Right hindlimb (tissue), 1 donor: Measurements from ENCODE around the gene KRTAP5-4.
"Not testable (repeated sequence)": the region's sequence is repeated elsewhere in the genome, so short reads cannot be mapped to it uniquely, and the experiment has no call there.

Experiments
- DNase-seq: peaks from one replicate; pipeline ENCODE4 v3.0.0-alpha.2; 2018

KRTAP5-4 gene

GRCh38 chr11:1598406-1598805 lies 23.5 kb downstream of the KRTAP5-4 start:
- DNase-seq = not testable (repeated sequence)

- DNase-seq = no peak
Measured at GRCh38 chr11:1597994-1598380, 24.0 kb downstream of the KRTAP5-4 start, which contains the start of gene KRTAP5-2. Gene KRTAP5-2 (minus strand): TSS chr11:1598294. CDS start chr11:1598250, 44 bp downstream.

GRCh38 chr11:1597331-1597993 lies 24.5 kb downstream of the KRTAP5-4 start:
- peak; percentile 39 for DNase-seq

- DNase-seq = not testable (repeated sequence)
Measured at GRCh38 chr11:1596576-1597121, 25.3 kb downstream of the KRTAP5-4 start.

GRCh38 chr11:1595994-1596575 lies 25.9 kb downstream of the KRTAP5-4 start:
- DNase-seq = not testable (repeated sequence)

- DNase-seq = no peak
Measured at GRCh38 chr11:1592628-1593027, 29.3 kb downstream of the KRTAP5-4 start.

- DNase-seq = no peak
Measured at GRCh38 chr11:1589996-1590395, 31.9 kb downstream of the KRTAP5-4 start.

- DNase-seq = not testable (repeated sequence)
Measured at GRCh38 chr11:1589191-1589963, 32.6 kb downstream of the KRTAP5-4 start.

- DNase-seq = no peak
Measured at GRCh38 chr11:1586699-1587098, 35.2 kb downstream of the KRTAP5-4 start.

- DNase-seq = not testable (repeated sequence)
Measured at GRCh38 chr11:1584661-1585370, 37.1 kb downstream of the KRTAP5-4 start, which contains the start of gene KRTAP5-1. Gene KRTAP5-1 (minus strand): TSS chr11:1585283. CDS start chr11:1585249, 34 bp downstream.

GRCh38 chr11:1582909-1583308 lies 39.0 kb downstream of the KRTAP5-4 start:
- DNase-seq = not testable (repeated sequence)

GRCh38 chr11:1581976-1582375 lies 40.0 kb downstream of the KRTAP5-4 start:
- no peak for DNase-seq

GRCh38 chr11:1576825-1577224 lies 45.1 kb downstream of the KRTAP5-4 start:
- no peak for DNase-seq

GRCh38 chr11:1575756-1576155 lies 46.2 kb downstream of the KRTAP5-4 start:
- not testable (repeated sequence) for DNase-seq

- no peak for DNase-seq
Measured at GRCh38 chr11:1574933-1575242, 47.0 kb downstream of the KRTAP5-4 start.

GRCh38 chr11:1574238-1574932 lies 47.6 kb downstream of the KRTAP5-4 start:
- peak; percentile 60 for DNase-seq

- DNase-seq = no peak
Measured at GRCh38 chr11:1573903-1574237, 48.1 kb downstream of the KRTAP5-4 start.

GRCh38 chr11:1573077-1573902 lies 48.6 kb downstream of the KRTAP5-4 start:
- DNase-seq = no peak

- peak; percentile 90 for DNase-seq
Measured at GRCh38 chr11:1572197-1573076, 49.5 kb downstream of the KRTAP5-4 start, which contains the start of gene DUSP8. Gene DUSP8 (minus strand): TSS chr11:1572271. CDS start chr11:1565826, 6,445 bp downstream.

- no peak for DNase-seq
Measured at GRCh38 chr11:1571760-1572196, 50.2 kb downstream of the KRTAP5-4 start.
